RPMI7951 (cell line): ENCODE measurements around the gene HSD11B2. TPM values are rescaled to one million over a fixed set of nuclear protein-coding genes. Genes with fewer than 3 reads are reported as not detected.

ENCODE experiments used
- DNase-seq: peaks from one replicate; pipeline ENCODE4 v3.0.0-alpha.2; 2012; ENCODE audit warnings: low read depth
- total RNA-seq: library from RNA; depleted of rRNA; stranded (reverse); fragments of >200 nt; shearing (Covaris generic); gene quantifications from 2 replicates; pipeline ENCODE4 v1.2.3, GENCODE V29; 2014

The HSD11B2 gene
- total RNA-seq, 1 experiment from 2014 or later: not detected

- peak; percentile 85 for DNase-seq
Observed at GRCh38 chr16:67396159-67397035, 34.5 kb upstream of the HSD11B2 start.

DNA sequence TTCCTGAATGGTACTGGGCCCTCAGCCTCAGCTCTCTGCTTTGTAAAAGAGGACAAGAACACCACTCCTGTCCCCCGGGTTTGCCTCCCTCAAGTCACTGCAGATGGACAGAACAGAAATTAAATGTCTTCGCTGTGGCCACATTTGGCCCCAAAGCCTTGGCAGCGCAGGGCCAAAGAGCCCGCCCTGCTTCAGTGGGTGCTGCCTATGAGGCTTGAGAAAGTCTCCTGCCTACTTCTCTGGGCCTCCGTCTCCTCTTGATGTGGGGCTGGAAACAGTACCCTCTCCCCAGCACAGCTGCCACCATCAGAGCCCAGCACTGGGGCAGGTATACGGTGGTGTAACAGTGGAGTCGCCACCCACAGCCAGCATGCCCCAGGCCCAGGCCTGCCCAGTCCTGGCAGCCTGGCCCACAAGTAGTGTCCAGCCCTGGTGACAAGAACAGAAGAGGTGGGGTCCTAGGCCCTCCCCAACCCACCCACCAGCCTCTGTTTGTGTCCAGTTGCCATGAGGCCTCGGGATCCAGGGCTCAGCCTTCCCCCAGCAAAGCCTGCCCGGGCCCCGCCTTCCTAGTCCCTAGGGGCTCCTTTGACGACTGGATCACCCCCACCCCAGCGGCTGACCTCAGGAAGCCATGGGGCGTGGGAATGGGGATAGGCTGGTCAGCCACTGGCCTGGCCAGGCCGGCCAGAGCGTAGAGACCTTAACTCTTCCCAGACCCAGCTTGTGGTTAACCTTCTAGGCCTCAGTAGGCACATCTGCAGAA, 33.7 kb upstream of the HSD11B2 start:
- no peak for DNase-seq

GRCh38 chr16:67397812-67398545, 32.9 kb upstream of the HSD11B2 start:
- DNase-seq: no peak

- DNase-seq: no peak
Observed at GRCh38 chr16:67398546-67399217, 32.2 kb upstream of the HSD11B2 start.

DNA sequence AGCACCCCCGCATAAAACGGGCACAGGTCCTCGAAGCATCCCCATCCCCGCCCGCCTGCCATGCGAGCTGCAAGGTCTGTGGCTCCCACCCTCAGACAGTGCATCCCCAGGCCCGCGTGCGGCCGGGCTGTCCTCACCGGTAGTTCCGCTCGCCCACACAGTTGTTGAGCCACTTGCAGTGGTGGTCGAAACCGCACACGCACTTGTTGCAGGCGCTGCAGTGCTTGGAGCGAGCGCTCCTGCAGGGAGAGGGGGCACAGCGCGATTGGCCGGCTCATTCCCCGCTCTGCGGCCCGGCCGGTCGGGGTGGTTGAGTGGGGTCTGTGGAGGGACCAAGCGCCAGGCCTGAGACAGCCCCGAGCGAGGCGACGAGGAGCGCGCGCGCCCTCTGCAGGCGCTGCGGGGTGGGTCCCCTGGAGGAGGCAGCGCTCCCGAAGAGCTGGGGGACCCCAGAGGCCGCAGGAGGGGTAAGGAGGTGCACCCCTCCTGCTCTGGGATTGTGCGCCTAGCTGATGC, 31.6 kb upstream of the HSD11B2 start:
- no peak for DNase-seq

GRCh38 chr16:67399749-67400704, 30.9 kb upstream of the HSD11B2 start:
- DNase-seq: no peak

DNA sequence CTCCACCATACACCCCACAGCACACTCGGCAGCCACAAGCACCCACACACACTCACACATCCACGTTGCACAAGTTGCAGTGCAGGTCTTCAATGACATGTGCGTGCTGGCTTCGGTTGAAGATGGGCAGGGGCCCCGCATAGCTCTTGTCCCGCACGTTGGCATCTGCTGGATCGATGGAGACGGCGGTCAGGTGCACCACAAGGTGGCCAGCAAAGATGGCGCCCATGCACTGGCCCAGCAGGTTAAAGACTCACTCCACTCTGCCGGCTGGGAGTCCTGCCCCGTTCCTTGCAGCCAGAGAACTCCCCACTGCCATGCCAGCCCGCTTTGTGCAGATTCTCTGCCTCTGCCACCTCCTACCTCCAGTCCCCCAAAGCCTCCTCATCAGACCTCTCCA, 30.0 kb upstream of the HSD11B2 start:
- DNase-seq: no peak

DNA sequence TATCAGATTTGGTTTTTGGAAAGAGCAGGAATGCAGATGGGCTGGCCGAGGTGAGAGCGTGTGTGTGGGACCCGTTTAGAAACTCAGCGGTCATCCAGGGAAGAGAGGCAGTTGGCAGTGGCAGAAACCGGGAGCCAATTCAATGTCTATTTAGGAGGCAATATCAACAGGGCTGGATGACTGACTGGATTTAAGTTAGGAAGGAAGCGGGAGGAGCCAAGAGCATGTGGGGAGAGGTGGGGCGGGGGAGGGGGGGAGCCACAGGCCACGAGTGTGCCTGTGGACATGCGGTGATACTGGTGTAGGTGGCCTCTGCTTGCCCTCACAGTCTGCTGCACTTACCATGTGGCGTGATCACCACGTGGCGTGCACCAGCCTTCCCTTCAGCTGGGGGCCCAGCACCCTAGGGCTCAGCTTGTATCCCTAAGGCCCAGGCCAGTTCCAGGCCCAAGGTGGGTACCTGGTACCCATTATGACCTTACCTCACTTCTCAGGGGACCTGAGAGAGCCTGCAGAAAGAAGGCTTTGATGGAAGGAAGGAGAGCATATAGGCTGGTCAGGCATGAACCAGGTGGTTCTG, 26.9 kb upstream of the HSD11B2 start:
- no peak for DNase-seq

GRCh38 chr16:67404740-67405226, 26.1 kb upstream of the HSD11B2 start:
- DNase-seq: no peak

- DNase-seq: no peak
Observed at GRCh38 chr16:67405336-67405735, 25.6 kb upstream of the HSD11B2 start.

- DNase-seq: peak; percentile 57
Observed at GRCh38 chr16:67406111-67406971, 24.6 kb upstream of the HSD11B2 start.

GRCh38 chr16:67407176-67407787, 23.6 kb upstream of the HSD11B2 start:
- DNase-seq: no peak

- DNase-seq: no peak
Observed at GRCh38 chr16:67407788-67408452, 23.0 kb upstream of the HSD11B2 start.

GRCh38 chr16:67409631-67410030, 21.3 kb upstream of the HSD11B2 start:
- no peak for DNase-seq

DNA sequence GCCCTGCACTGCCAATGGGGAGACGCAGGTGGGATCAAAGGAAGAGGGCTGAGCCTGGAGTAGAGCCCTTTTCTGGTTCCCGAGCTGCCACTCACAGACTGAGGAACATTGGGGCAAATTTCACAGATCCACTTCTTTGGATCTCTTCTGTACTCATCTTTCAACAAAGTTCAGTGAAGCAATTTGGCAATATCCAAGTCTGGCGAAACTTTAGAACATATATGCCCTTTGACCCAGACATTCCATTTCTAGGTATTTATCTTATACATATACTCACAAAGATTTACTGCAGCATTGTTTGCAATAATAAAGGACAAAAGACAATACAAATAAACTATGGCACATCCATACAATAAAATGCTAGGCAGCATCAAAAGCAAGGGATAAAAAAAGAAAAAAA, 19.6 kb upstream of the HSD11B2 start:
- no peak for DNase-seq

DNA sequence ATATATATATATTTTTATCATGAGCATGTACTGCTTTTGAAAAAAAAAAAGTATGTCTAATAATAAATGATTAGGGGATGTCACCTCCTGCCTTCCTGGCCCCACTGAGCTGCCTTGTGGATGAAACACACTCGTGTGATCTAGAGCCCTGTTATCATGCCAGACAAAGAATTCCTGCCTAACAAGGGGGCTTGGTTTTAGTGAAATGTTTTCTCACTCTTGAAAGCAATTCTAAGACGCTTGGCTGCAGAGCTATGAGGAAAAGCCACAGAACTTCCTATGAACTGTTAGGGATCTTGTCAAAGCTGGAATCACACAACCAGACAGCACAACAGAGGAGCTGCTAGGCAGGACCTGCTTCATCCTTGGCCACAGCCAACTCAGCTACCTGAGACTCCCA, 18.6 kb upstream of the HSD11B2 start:
- DNase-seq: no peak

GRCh38 chr16:67413978-67414911, 16.7 kb upstream of the HSD11B2 start:
- DNase-seq: no peak
